IMR-90 (cell line): ENCODE results near the gene AKAP8L. TPM values are rescaled to one million over a fixed set of nuclear protein-coding genes. Genes with fewer than 3 reads are reported as not detected.

Source experiments
- ATAC-seq: fragments of 200-7000 bp; cut with Tn5 transposase; 2 replicates; pipeline ENCODE4 v1.9.1; 2020; ENCODE audit warnings: low read depth, mild to moderate bottlenecking, moderate library complexity
- BruUV-seq: library from RNA; stranded (reverse); fragments of 400-500 nt; replicated peaks from 2 replicates; lab custom pipeline; 2021; lab: Mats Ljungman, UMichigan
- CTCF ChIA-PET: fragments of 300-600 bp; formaldehyde crosslinking; extraction: SDS; loops from one replicate; lab custom pipeline; 2021; ENCODE audit warnings: antibody characterized with exemption; lab: Yijun Ruan, JAX
- POLR2A ChIA-PET: fragments of 300-600 bp; sonication (Branson Sonifier 250); formaldehyde crosslinking; loops from one replicate; lab custom pipeline; 2022; ENCODE audit warnings: antibody characterized with exemption; ENCODE audit not compliant: unreplicated experiment; lab: Charles Lee
- DNase-seq: peaks from one replicate; pipeline ENCODE4 v3.0.0; 2013
- H2AFZ ChIP-seq: replicated peaks from 2 replicates; pipeline ENCODE3; 2013; ENCODE audit warnings: low read length, mild to moderate bottlenecking; ENCODE audit not compliant: poor library complexity
- H2AK5ac ChIP-seq: 2 replicates; pipeline ENCODE4 v1.6.1; 2013; ENCODE audit warnings: low read depth, low read length, inconsistent platforms
- H2AK9ac ChIP-seq: replicated peaks from 2 replicates; pipeline ENCODE3; 2013; ENCODE audit warnings: mild to moderate bottlenecking, low read depth, low read length, moderate library complexity; ENCODE audit not compliant: poor library complexity
- H2BK120ac ChIP-seq: 2 replicates; pipeline ENCODE4 v1.6.1; 2013; ENCODE audit warnings: low read depth, low read length, inconsistent platforms
- H2BK15ac ChIP-seq: 3 replicates; pipeline ENCODE4 v1.6.1; 2013; ENCODE audit warnings: low read depth, low read length, inconsistent platforms
- H2BK20ac ChIP-seq: 2 replicates; pipeline ENCODE4 v1.6.1; 2013; ENCODE audit warnings: low read depth, mild to moderate bottlenecking, inconsistent platforms, low read length, moderate library complexity
- H2BK5ac ChIP-seq: 2 replicates; pipeline ENCODE4 v1.6.1; 2013; ENCODE audit warnings: mild to moderate bottlenecking, low read depth, low read length, inconsistent platforms; ENCODE audit not compliant: poor library complexity, severe bottlenecking
- H3K14ac ChIP-seq: replicated peaks from 2 replicates; pipeline ENCODE4 v1.6.1; 2013; ENCODE audit warnings: low read depth, low read length, inconsistent platforms
- H3K18ac ChIP-seq: 2 replicates; pipeline ENCODE4 v1.6.1; 2013; ENCODE audit warnings: low read depth, low read length, control low read depth
- H3K23ac ChIP-seq: 2 replicates; pipeline ENCODE4 v1.6.1; 2013; ENCODE audit warnings: low read depth, low read length, inconsistent platforms
- H3K27ac ChIP-seq: 2 replicates; pipeline ENCODE4 v1.5.1; 2013; ENCODE audit warnings: mild to moderate bottlenecking, control low read depth, low read length; ENCODE audit not compliant: insufficient read depth
- H3K27me3 ChIP-seq: 2 replicates; pipeline ENCODE4 v1.6.1; 2013; ENCODE audit warnings: low read length; ENCODE audit not compliant: control insufficient read depth, insufficient read depth
- H3K36me3 ChIP-seq: 2 replicates; pipeline ENCODE4 v1.6.1; 2013; ENCODE audit warnings: low read length, mixed read lengths; ENCODE audit not compliant: control insufficient read depth, insufficient read depth
- H3K4ac ChIP-seq: 2 replicates; pipeline ENCODE4 v1.6.1; 2013; ENCODE audit warnings: low read depth, low read length, inconsistent platforms
- H3K4me1 ChIP-seq: 2 replicates; pipeline ENCODE4 v1.6.1; 2013; ENCODE audit warnings: low read length, mixed read lengths; ENCODE audit not compliant: control insufficient read depth, insufficient read depth
- H3K4me2 ChIP-seq: 2 replicates; pipeline ENCODE4 v1.6.1; 2013; ENCODE audit warnings: low read depth, mild to moderate bottlenecking, control low read depth, low read length, moderate library complexity
- H3K4me3 ChIP-seq: 2 replicates; pipeline ENCODE4 v1.5.1; 2013; ENCODE audit warnings: low read depth, mild to moderate bottlenecking, control low read depth, low read length, moderate library complexity; ENCODE audit not compliant: insufficient read depth
- H3K56ac ChIP-seq: 2 replicates; pipeline ENCODE4 v1.6.1; 2013; ENCODE audit warnings: low read length, inconsistent platforms; ENCODE audit not compliant: insufficient read depth; ENCODE audit errors: extremely low read depth
- H3K79me1 ChIP-seq, 2 experiments: 2 replicates each; pipeline ENCODE4 v1.6.1; 2013; ENCODE audit warnings: low read length in 2 of 2, inconsistent platforms in 1 of 2, low read depth in 1 of 2
- H3K9ac ChIP-seq: 2 replicates; pipeline ENCODE4 v1.6.1; 2013; ENCODE audit warnings: low read depth, low read length, control low read depth
- H3K9me1 ChIP-seq: 2 replicates; pipeline ENCODE4 v1.6.1; 2013; ENCODE audit warnings: low read length, inconsistent platforms; ENCODE audit not compliant: insufficient read depth
- H3K9me3 ChIP-seq: 2 replicates; pipeline ENCODE4 v1.6.1; 2013; ENCODE audit warnings: low read length; ENCODE audit not compliant: control insufficient read depth, insufficient read depth
- H4K20me1 ChIP-seq: 2 replicates; pipeline ENCODE4 v1.6.1; 2013; ENCODE audit warnings: low read length, inconsistent platforms; ENCODE audit not compliant: insufficient read depth
- H4K5ac ChIP-seq: 2 replicates; pipeline ENCODE4 v1.6.1; 2013; ENCODE audit warnings: mild to moderate bottlenecking, low read depth, low read length, control low read depth
- H4K8ac ChIP-seq, 2 experiments: 2 replicates each; pipeline ENCODE4 v1.6.1; 2013; ENCODE audit warnings: low read depth in 2 of 2, low read length in 2 of 2, control low read depth in 1 of 2, inconsistent platforms in 1 of 2
- H4K91ac ChIP-seq: 2 replicates; pipeline ENCODE4 v1.6.1; 2013; ENCODE audit warnings: low read depth, low read length, inconsistent platforms; ENCODE audit not compliant: insufficient read depth
- BHLHE40 ChIP-seq: fragments of 150-350 bp; IDR thresholded peaks from 2 replicates; pipeline ENCODE4 v1.6.1; 2016; ENCODE audit warnings: mild to moderate bottlenecking, low read depth, low read length
- CEBPB ChIP-seq: IDR thresholded peaks from 2 replicates; pipeline ENCODE4 v1.6.1; 2012; ENCODE audit warnings: low read depth, low read length, improper control_type of control experiment
- CHD1 ChIP-seq: IDR thresholded peaks from 2 replicates; pipeline ENCODE4 v1.6.1; 2012; ENCODE audit warnings: low read depth, low read length, improper control_type of control experiment
- CTCF ChIP-seq: conservative IDR thresholded peaks from 2 replicates; pipeline ENCODE4 v1.5.1; 2012; ENCODE audit warnings: mild to moderate bottlenecking, low read depth, low read length, improper control_type of control experiment
- ELK1 ChIP-seq: fragments of 150-350 bp; IDR thresholded peaks from 2 replicates; pipeline ENCODE4 v1.6.1; 2016; ENCODE audit warnings: low read depth, mild to moderate bottlenecking, low read length, moderate library complexity, borderline replicate concordance
- FOS ChIP-seq: fragments of 150-350 bp; IDR thresholded peaks from 2 replicates; pipeline ENCODE4 v1.6.1; 2016; ENCODE audit warnings: low read depth, low read length
- MAFK ChIP-seq: IDR thresholded peaks from 2 replicates; pipeline ENCODE4 v1.6.1; 2012; ENCODE audit warnings: low read depth, low read length, improper control_type of control experiment
- MAZ ChIP-seq: IDR thresholded peaks from 2 replicates; pipeline ENCODE4 v1.6.1; 2012; ENCODE audit warnings: low read depth, mild to moderate bottlenecking, low read length, improper control_type of control experiment, moderate library complexity, borderline replicate concordance
- MXI1 ChIP-seq: IDR thresholded peaks from 2 replicates; pipeline ENCODE4 v1.6.1; 2012; ENCODE audit warnings: low read depth, mild to moderate bottlenecking, low read length, moderate library complexity, borderline replicate concordance
- NFE2L2 ChIP-seq: fragments of 150-350 bp; IDR thresholded peaks from 2 replicates; pipeline ENCODE4 v1.6.1; 2016; ENCODE audit warnings: low read depth, mild to moderate bottlenecking, low read length
- POLR2A ChIP-seq: IDR thresholded peaks from 2 replicates; pipeline ENCODE4 v1.6.1; 2012; ENCODE audit warnings: mild to moderate bottlenecking, low read depth, low read length
- RAD21 ChIP-seq: IDR thresholded peaks from 2 replicates; pipeline ENCODE4 v1.6.1; 2012; ENCODE audit warnings: low read length, improper control_type of control experiment
- RCOR1 ChIP-seq: IDR thresholded peaks from 2 replicates; pipeline ENCODE4 v1.6.1; 2012; ENCODE audit warnings: mild to moderate bottlenecking, low read length, improper control_type of control experiment; ENCODE audit not compliant: insufficient replicate concordance
- RFX5 ChIP-seq: IDR thresholded peaks from 2 replicates; pipeline ENCODE4 v1.8.0; 2012; ENCODE audit warnings: low read depth, mild to moderate bottlenecking, low read length, moderate library complexity
- USF2 ChIP-seq: fragments of 150-350 bp; IDR thresholded peaks from 2 replicates; pipeline ENCODE4 v1.6.1; 2017; ENCODE audit warnings: mild to moderate bottlenecking, antibody characterized with exemption, low read length, low read depth
- WGBS, 2 experiments: methylation state at CpG; one replicate each; pipeline versions ENCODE4 v1.1.5 to v1.1.7; 2013; ENCODE audit warnings: missing lambda C conversion rate in 2 of 2; ENCODE audit not compliant: insufficient read length in 1 of 2; ENCODE audit errors: extremely low coverage in 2 of 2; 5-methylcytosine and 5-hydroxymethylcytosine counted together
- dilution Hi-C: fragments of 300-500 bp; cut with HindIII; formaldehyde crosslinking; loops from one replicate; pipeline ENCODE4 v1.14.3; 2018; ENCODE audit warnings: low sequenced_read_pairs; ENCODE audit not compliant: unreplicated experiment
- in situ Hi-C: fragments of 300-500 bp; cut with MboI; formaldehyde crosslinking; loops from 3 replicates; pipeline ENCODE4 v1.14.3; 2019; ENCODE audit warnings: low sequenced_read_pairs, inconsistent platforms, mixed read lengths
- intact Hi-C: fragments of 100-400 bp; cut with micrococcal nuclease; formaldehyde crosslinking; loops from 2 replicates; pipeline ENCODE4 v1.10.0; 2022
- polyA plus RNA-seq, 3 experiments: library from polyadenylated mRNA; depleted of rRNA; stranded (reverse); fragments of >200 nt; gene quantifications; 2 replicates each; pipeline ENCODE4 v1.2.3, GENCODE V29; 2012; ENCODE audit warnings: low replicate concordance in 1 of 3
- total RNA-seq: library from RNA; depleted of rRNA; stranded (reverse); fragments of >200 nt; gene quantifications from 2 replicates; pipeline ENCODE4 v1.2.3, GENCODE V29; 2012

AKAP8L gene
- total and polyA plus RNA-seq, 2 of the 4 experiments (the other 2 are of a cell fraction) = 43.1 to 44.6 TPM

- DNase-seq (no peak), ATAC-seq (no peak)
- TSS peak; percentile 60 for BruUV-seq
- H2BK15ac ChIP-seq = no peak overlapping the region
- H3K56ac ChIP-seq = no peak overlapping the region
- H2BK20ac ChIP-seq = no peak overlapping the region
- no peak overlapping the region for H2AK5ac ChIP-seq
- in situ Hi-C loops (loop anchor here (25.0 kb wide), 1 partner anchor 765 kb away; the partner anchor contains the start of genes AP1M1 and FAM32A), intact Hi-C loops (no loop called here), dilution Hi-C loops (no loop called here)
- H3K18ac ChIP-seq = no peak overlapping the region
- peaks cover 51% of the 10 kb centered on the region for H3K36me3 ChIP-seq
- H3K27me3 ChIP-seq = no peaks in the 10 kb centered on the region
- peaks cover 9% of the 10 kb centered on the region for H3K4me1 ChIP-seq
- H3K9me3 ChIP-seq = peaks cover 5% of the 10 kb centered on the region; the same call in 1 of the 2 replicates
- peaks cover 5 to 31% of the 10 kb centered on the region in 2 experiments; a peak in 3 of 4 replicates for H3K79me1 ChIP-seq
- H3K4me2 ChIP-seq = no peak overlapping the region
- no peak overlapping the region for H2BK5ac ChIP-seq
- ChIA-PET POLR2A (no interaction called here), CTCF (no interaction called here)
- no peak overlapping the region for H3K23ac ChIP-seq
- H2AFZ ChIP-seq = no peak overlapping the region
- H2AK9ac ChIP-seq = no peak overlapping the region
- peaks cover 41% of the 10 kb centered on the region for H4K20me1 ChIP-seq
- no peak overlapping the region for H3K4me3 ChIP-seq
- H3K14ac ChIP-seq = no peak overlapping the region
- WGBS, 2 experiments = 76% methylated on average over 7 of the region's 22 CpGs; no CpG with 5 or more reads in 1 of the 2 experiments
- no peak overlapping the region for H3K4ac ChIP-seq
- no peak overlapping the region for H3K27ac ChIP-seq
- no peak overlapping the region for H2BK120ac ChIP-seq
- no peak overlapping the region for H4K91ac ChIP-seq
- no peak overlapping the region for H4K5ac ChIP-seq
- H3K9me1 ChIP-seq = 0 out of 2 replicates have a peak, but pooled peaks cover 4% of the 10 kb centered on the region
- no peak overlapping the region for H3K9ac ChIP-seq
- H4K8ac ChIP-seq = no peak overlapping the region
- TF ChIP-seq FOS (no peak), RFX5 (no peak), CHD1 (no peak), CEBPB (no peak), USF2 (no peak), BHLHE40 (no peak), POLR2A (no peak), MXI1 (no peak), CTCF (no peak), RAD21 (no peak), MAZ (no peak), ELK1 (no peak), MAFK (no peak), NFE2L2 (no peak), RCOR1 (no peak)
Observed at GRCh38 chr19:15422296-15423075, 3.7 kb upstream of the AKAP8L start.
